SKM-1 (cell line): Measurements from ENCODE around the gene WRAP53.

Experiments
- DNase-seq: peaks from one replicate; lab custom pipeline; 2025; ENCODE audit not compliant: unreplicated experiment; lab: John Stamatoyannopoulos, UW

Gene WRAP53

DNA sequence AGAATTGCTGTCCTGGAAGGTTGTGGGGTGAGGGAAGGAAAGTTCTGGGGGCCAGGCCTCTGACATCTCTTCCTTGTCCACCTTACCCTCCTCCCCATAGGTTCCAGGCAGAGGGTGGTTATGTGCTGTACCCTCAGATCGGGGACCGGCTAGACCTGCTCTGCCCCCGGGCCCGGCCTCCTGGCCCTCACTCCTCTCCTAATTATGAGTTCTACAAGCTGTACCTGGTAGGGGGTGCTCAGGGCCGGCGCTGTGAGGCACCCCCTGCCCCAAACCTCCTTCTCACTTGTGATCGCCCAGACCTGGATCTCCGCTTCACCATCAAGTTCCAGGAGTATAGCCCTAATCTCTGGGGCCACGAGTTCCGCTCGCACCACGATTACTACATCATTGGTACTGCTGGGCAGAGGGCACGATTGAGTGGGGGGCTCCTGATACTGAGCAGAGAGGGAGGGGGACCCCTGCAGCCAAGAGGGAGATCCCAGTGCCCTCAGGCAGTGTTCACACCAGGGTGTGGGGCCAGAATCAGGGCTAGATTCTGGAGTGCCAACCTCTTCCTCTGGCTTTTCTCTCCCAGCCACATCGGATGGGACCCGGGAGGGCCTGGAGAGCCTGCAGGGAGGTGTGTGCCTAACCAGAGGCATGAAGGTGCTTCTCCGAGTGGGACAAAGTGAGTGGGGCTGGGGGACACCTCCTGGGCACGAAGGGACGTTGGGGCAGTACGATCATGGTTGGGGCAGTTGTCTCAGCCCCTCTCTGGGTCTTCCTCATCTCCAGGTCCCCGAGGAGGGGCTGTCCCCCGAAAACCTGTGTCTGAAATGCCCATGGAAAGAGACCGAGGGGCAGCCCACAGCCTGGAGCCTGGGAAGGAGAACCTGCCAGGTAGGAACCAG is 19.8 kb downstream of the WRAP53 start:
- no peak for DNase-seq

DNA sequence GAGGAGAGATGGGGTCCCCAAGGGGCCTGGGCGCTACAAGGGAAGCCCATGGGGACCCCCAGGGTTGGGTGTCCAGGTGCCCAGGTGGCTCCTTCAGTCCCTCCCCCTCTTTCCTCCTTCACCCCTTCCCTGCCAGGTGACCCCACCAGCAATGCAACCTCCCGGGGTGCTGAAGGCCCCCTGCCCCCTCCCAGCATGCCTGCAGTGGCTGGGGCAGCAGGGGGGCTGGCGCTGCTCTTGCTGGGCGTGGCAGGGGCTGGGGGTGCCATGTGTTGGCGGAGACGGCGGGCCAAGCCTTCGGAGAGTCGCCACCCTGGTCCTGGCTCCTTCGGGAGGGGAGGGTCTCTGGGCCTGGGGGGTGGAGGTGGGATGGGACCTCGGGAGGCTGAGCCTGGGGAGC is 20.8 kb downstream of the WRAP53 start:
- no peak for DNase-seq

DNA sequence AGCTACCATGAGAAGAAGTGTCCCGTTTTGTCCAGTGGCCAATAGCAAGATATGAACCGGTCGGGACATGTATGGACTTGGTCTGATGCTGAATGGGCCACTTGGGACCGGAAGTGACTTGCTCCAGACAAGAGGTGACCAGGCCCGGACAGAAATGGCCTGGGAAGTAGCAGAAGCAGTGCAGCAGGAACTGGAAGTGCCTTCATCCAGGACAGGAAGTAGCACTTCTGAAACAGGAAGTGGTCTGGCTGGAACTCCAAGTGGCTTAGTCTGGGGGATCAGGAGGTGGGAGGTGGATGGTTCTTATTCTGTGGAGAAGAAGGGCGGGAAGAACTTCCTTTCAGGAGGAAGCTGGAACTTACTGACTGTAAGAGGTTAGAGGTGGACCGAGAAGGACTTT is 22.0 kb downstream of the WRAP53 start:
- no peak for DNase-seq

DNA sequence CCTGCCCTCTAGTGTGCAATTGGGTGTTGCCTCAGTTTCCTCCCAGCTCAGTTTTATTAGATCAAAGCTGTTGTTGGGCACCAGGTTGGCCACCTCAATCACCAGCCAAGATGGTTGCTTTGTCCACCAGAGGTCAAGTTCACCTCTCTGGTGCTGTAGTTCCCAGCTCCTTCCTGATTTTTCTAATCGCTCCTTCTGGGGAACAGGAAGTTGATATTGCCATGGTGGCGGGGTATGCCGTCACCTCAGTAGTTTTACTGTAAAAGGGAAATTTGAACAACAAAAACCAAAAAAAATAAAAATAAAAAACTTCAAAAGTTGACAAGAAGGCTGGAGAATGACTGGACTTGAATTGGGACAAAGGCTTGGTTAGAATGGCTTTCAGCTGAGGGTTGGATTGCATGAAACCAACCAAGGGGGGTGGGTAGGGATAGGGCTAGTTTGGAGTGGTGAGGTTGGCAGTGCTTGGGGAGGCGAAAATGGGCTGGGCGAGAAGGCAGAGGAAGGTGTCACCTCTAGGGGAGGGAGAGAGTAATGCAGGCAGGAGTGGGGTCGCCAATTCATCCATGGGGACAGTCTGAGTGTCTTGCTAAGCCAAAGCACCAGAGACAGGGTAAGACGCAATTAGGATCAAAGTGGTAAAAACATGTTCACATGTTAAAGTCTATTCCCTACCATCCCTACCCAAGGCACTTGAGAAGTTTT is 22.9 kb downstream of the WRAP53 start:
- DNase-seq, result no peak

DNA sequence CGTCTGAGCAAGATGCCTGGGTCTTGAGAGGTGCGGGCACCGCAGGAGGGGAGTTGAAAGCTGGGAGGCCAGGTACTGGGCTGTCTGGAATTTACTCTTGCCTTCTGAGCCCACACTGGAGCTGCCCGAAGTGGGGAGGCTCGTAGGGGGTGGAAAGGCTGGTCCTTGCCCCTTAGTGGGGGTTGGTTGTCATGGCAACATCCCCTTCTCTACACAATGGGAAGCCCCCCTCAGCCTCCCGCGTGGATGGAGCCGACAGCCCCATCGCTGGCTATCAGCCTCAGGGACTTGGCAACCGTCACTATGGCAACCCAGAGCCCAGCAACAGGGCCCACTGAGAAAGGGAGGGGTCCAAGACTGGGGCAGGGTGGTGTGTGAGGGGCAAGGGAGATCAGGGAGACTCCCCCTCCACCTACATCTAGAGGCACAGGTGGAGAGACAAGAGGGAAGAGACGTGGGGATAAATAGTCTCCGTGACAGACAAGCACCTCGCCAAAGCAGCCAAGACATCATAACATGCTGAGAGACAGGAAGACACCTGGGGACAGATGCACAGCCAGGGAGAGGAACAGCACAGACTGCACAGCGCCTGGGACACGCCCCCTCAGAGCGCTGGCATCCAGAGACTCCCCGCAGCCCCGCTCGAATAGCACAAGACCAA is 24.0 kb downstream of the WRAP53 start:
- DNase-seq, result no peak

DNA sequence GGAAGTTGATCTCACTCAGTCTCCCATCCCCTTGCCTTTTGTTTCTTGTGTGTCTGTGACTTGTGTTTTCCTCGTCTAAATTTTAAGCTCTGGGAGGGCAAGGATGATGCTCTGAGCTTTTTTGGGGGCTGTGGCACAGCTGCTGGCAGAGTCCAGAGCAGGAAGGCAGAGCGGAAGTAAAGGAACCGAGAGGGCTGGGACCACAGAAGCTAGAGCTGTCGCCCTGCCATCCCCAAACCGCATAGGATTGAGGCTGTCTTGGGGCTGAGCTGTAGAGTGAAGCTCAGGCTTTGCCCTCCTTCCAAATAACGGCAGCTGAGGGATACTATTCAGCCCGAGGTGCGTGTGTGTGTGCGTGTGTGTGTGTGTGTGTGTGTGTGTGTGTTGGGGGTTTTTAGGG is 25.5 kb downstream of the WRAP53 start:
- no peak for DNase-seq

DNA sequence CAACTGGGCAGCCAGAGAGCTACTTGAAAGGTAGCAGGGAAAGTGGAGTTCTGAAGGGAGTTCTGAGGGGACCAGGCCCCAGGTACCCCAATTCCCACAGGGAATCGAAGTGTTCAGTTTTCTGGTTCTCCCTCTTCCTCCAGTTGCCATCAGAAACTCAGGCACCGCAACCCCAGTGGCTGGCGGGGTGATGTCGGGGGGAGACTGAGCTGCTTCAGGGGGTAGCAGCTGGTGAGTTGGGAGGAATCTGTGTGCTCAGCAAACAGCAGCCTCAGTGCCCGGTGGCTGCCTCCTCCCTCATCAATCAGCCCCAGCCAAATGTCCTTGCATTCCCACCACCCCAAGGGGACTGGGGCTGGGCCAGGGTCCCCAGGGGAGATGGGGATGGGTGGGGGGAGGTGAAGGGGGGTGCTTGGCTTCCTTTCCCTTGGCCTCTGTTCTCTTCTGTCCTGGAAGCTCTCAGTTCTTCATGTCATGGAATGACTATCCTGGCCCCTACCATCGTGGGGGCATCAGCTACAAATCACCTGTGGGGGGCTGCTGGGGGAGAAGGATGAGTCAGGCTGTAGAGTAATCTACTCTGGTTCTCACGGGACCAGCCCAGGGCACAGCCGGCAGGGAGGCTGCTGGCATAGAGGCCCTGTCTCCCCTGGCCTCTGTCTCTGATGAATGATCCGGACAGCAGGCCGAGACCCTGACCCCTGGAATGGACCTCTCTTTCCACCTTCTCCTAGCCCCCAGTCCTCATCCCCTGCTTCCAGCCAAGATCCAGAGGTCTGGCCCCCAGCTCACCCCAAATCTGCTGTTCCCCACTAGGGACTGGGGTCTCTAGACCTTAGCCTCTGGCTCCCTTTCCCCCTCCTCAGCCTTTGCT is 26.7 kb downstream of the WRAP53 start:
- no peak for DNase-seq

DNA sequence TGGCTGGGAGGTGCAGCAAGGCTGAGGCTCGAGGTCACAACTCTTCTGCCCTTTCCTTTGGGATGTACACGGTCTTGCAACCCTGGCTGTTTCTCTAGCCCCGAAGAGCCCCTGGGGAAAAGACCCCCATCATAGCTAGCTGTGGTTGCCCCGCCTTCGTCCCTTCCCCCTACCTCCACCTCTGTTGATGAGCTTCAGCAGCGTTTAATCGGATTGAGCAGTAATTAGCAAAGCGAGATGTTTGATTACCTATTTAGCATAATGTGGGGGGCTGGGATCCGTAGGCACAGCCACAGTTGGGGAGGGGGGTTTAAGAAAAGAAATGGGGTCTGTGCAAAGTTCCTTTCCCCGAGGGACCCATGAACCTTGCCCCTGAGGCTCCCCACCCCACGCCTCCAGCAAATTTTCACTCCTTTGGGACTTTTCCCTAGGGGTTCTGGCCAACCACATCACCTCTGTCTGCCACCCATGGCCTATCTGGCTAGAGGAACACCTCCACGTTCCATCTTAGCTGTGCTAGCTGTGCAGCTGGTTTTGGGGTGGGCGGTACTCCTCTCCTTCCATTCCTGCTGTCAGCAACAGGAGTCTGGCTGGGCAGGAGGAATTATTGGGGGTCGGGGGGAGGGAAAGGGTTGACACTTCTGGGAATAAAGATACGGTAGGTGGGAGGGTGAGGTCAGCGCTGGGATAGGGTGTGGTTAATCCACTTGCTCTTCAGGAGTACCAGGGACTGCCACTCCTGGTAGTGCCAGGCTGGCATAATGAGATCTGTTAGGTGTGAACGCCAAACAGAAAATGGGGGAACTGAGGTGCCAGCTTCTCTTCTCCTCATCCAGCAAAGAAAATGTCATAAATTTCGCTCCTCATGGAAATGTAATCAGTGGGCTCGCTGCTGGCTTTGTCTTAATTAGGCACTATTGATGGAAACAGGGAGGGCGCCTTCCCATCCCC is 27.9 kb downstream of the WRAP53 start:
- no peak for DNase-seq

DNA sequence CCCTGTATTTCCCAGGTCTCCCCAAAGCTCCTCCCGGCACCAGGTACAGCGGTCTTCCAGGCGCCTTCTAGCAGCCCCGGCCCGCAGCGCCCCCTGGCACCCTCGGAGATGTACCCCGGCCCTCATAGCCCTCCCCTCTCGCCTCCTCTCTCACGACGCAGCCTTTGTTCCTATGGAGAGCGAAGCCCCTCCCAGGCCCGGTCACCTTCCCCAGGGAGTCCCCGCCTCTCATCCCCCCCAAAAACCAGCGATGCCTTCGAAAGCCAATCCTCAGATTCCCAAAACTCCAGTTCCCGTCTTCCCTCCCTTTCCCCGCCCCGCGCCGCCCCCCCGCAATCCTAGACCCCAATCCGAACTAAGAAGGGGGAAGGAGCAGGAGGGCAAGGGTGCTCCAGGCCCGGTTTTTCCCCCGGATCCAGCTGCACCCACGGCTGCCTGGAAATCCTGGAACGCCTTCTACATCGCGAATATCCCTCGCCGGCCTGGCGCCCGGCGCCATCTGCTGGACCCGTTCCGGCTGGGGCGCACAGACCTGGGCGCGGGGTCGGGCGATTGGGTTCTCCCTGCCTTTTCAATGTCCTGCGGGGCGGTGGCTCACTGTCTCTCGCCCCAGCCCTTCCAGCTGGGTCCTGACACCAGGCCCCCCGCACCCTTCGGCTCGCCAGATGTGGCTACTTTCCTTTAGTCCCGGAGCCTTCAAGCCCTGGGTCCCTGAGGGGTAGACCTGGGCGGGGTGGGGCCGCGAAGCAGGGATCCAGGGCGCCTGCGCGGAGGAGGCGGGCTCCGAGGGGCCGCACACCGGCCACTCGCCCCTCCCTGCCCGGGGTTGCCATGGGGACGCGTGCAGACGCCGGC is 28.9 kb downstream of the WRAP53 start, which contains the start of gene DNAH2:
Gene DNAH2, plus strand, starts transcription at position 844 of the 855 bp plus-strand sequence. CDS start 1,991 bp downstream, outside the sequence.
- DNase-seq, result no peak

DNA sequence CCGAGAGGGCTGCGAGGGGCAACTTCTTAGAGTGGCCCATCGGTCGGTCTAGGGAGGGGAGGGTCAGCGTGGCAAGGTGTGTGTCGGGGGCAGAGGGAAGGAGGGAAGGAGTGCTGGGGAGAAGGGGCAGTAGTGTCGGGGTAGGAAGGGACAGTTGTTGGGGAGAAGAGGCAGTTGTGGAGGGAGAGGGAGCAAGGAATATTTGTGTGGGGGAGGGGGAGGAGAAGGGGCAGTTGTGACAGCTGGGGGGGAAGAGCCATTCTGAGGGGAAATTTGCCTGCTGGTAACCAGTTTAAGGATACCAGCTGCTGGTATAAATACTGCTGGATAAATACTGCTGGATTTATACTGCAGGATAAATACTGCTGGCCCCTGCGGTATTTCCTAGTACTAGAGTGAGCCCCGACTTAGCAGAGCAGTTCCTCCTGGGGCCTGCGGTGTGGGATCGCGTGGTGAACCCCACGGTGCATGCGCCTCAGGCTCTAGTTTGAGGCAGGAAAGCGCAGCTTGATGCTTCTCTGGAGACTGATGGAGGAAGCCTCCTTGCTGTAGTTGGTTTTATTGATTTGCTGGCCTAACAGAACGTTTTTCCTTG is 29.6 kb downstream of the WRAP53 start:
- no peak for DNase-seq

DNA sequence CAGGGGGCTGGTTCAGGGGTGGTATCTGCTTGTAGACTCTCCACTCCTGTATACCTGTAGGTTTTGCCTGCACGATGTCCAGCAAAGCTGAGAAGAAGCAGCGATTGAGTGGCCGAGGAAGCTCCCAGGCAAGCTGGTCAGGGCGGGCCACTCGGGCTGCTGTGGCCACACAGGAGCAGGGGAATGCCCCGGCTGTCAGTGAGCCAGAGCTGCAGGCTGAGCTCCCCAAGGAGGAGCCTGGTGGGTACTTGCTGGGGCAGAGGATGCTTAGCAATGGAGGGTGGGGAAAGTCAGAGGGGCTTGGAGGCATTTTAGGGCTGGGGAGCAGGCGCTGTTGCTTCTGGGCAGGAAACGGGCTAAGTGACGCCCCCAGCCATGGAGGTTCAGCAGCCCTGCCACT is 31.4 kb downstream of the WRAP53 start:
- DNase-seq, result no peak

DNA sequence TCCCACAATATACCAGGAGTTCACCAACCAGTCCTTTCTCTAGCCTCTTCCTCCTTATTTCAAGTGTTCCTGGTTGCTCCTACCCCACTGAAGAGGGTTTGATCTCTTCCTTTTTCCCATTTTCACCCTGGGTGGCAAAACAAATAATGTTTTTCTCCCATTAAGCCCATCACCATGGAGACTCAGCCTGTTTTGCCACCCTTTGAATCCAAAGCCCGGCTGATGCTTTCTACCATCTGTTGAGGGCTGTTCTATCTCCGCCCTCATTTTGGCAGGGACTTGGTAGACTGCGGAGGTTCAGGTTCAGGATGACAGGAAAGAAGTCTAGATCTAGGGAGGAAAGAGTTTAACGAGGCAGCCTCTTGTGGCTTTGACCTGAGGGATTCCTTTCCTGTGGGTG is 31.8 kb downstream of the WRAP53 start:
- DNase-seq, result no peak

DNA sequence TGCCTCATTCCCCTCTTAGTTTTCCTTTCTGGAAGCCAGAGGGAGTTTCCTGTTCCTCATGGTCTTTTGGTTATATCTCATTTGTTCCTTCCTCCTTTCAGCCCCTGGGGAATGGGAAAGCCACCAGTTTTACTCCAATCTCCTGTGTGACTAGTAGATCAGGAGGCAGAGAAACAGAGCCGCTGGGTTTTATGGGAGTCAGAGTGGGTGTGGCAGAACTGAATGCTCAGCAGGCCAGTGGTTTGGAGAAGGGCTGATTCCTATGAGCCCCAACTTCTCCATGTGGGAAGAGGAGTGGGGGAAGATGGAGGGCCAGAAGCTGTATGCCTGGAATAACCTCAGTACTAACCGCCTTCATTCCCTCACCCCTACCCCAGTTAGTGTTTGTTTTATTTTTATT is 33.3 kb downstream of the WRAP53 start:
- no peak for DNase-seq

DNA sequence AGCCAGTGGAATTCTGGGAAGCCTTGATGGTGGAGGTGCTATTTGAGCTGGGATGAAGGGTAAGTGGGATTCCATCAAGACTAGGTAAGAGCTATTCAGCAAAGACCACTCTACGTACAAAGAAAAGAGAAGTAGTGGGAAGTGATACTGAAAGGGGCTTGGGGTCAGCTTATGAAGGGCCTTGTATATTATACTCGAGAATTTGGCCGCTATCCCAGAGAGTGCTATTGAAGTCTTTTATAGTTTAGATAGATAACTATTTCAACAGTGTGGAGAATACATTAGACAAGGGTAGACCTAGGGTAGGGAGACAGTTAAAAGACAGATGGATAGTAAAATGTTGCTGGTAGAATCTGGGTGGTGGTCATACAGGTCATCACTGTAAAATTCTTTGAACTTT is 39.6 kb downstream of the WRAP53 start:
- DNase-seq, result no peak

DNA sequence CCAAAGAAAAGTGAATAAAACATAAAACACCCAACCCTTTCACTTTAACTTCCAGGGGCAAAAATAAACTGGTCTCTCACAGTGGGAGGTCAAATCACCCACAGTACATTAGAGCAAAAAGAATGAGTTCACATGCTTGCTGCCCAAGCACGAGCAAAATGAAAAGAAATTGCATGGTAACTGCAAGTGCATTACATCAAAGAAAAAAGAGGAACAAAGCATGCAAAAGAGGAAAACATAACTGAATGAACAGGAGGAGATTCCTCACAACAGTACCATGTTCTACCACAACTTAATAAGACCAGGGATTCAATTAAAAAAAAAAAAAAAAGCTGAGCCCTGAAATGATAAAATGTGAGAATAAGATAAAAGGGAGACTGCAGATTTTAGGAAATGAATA is 41.5 kb downstream of the WRAP53 start:
- DNase-seq, result peak; percentile 9

DNA sequence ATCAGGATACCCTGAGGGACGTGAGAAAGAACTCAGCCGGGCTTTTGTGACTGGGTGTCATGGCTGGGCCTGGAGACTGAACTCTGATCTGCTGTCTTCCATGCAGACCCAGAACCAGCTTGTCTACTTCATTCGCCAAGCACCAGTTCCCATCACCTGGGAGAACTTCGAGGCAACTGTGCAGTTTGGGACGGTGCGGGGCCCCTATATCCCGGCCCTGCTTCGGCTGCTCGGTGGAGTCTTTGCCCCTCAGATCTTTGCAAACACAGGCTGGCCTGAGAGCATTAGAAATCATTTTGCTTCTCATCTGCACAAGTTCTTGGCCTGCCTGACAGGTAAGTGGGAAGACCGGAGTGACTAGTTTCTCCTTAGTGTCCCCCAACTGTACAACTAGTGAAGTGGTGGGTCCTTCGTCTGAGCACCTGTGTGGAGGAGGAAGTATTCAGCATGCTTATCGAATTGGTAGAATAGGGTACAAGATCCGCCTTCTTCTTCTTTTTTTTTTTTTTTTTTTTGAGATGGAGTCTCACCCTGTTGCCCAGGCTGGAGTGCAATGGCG is 44.8 kb downstream of the WRAP53 start:
- no peak for DNase-seq

DNA sequence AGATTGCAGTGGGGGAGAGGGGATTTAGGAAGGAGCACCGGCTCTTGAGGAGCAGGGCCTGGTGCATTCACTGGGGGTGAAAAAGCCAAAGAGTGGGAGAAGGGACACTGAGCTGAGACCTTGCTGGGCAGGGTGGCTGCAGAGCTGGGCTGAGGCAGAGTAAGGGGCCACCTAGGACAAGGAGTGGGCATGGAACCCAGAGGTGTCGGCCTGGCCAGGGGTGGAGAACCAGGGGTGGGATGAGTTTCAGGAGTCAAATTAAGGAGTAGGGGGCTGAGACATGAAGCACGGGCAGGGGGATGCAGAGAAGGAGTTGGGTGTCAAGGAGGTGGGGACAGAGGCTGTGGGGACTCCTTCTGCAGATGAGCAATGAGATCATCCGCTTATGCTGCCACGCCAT is 49.3 kb downstream of the WRAP53 start:
- no peak for DNase-seq

DNA sequence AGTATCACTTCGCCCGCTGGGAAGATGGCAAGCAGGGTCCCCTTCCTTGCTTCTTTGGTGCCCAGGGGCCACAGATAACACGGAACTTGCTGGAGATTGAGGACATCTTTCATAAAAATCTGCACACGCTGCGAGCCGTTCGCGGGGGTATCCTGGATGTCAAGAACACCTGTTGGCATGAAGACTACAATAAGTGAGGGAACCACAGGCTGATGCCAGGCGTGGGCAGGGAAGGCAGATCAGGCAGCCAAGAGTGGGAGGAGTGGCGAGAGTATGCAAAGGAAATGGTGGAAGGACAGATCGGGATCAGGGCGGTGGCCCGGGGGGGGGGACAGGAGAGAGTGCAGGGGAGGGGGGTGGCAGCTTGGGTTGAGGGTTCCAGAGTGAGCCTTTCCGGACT is 51.5 kb downstream of the WRAP53 start:
- no peak for DNase-seq
